HEK293T (cell line): ENCODE data around the gene MXRA7.

Experiments
- ARNT ChIP-seq: fragments of 450-650 bp; IDR thresholded peaks from 2 replicates; pipeline ENCODE4 v1.6.1; 2017; ENCODE audit warnings: mild to moderate bottlenecking
- ELF4 ChIP-seq: fragments of 450-650 bp; IDR thresholded peaks from 2 replicates; pipeline ENCODE4 v1.6.1; 2017; ENCODE audit warnings: antibody characterized with exemption
- FOXA1 ChIP-seq: fragments of 450-650 bp; IDR thresholded peaks from 2 replicates; pipeline ENCODE4 v1.6.1; 2016; ENCODE audit warnings: mild to moderate bottlenecking
- FOXK2 ChIP-seq: fragments of 450-650 bp; IDR thresholded peaks from 2 replicates; pipeline ENCODE4 v1.6.1; 2016; ENCODE audit warnings: mild to moderate bottlenecking
- FOXM1 ChIP-seq: fragments of 450-650 bp; IDR thresholded peaks from 2 replicates; pipeline ENCODE4 v1.6.1; 2017; ENCODE audit warnings: mild to moderate bottlenecking, borderline replicate concordance
- HDGF ChIP-seq: fragments of 450-650 bp; IDR thresholded peaks from 2 replicates; pipeline ENCODE4 v1.6.1; 2017; ENCODE audit warnings: antibody characterized with exemption, borderline replicate concordance
- L3MBTL2 ChIP-seq: fragments of 450-650 bp; conservative IDR thresholded peaks from 2 replicates; pipeline ENCODE4 v1.6.1; 2016; ENCODE audit warnings: mild to moderate bottlenecking
- LEF1 ChIP-seq: fragments of 450-650 bp; IDR thresholded peaks from 2 replicates; pipeline ENCODE4 v1.6.1; 2017; ENCODE audit warnings: mild to moderate bottlenecking, borderline replicate concordance
- NFRKB ChIP-seq: fragments of 450-650 bp; IDR thresholded peaks from 2 replicates; pipeline ENCODE4 v1.6.1; 2016; ENCODE audit warnings: mild to moderate bottlenecking, moderate library complexity
- PKNOX1 ChIP-seq: fragments of 450-650 bp; IDR thresholded peaks from 2 replicates; pipeline ENCODE4 v1.6.1; 2016
- SP1 ChIP-seq: fragments of 450-650 bp; IDR thresholded peaks from 2 replicates; pipeline ENCODE4 v1.6.1; 2017
- SUZ12 ChIP-seq: fragments of 450-650 bp; IDR thresholded peaks from 2 replicates; pipeline ENCODE4 v1.6.1; 2016; ENCODE audit warnings: mild to moderate bottlenecking
- ZNF384 ChIP-seq: fragments of 450-650 bp; IDR thresholded peaks from 2 replicates; pipeline ENCODE4 v1.6.1; 2016

GRCh38 chr17:76733618-76733957 lies 22.8 kb upstream of the MXRA7 start:
- TF ChIP-seq HDGF (no peak), NFRKB (no peak), PKNOX1 (no peak), SUZ12 (no peak), FOXA1 (no peak), FOXM1 (no peak), LEF1 (no peak), SP1 (no peak), ARNT (no peak), ZNF384 (no peak), L3MBTL2 (no peak), ELF4 (no peak), FOXK2 (no peak)
